SKM-1 treated with dmso at 0.1 percent for 144 hours (cell line): ENCODE data around the gene PTCD1.

Experiments
- DNase-seq: peaks from one replicate; lab custom pipeline; 2025; ENCODE audit not compliant: unreplicated experiment; lab: John Stamatoyannopoulos, UW

Gene PTCD1

GRCh38 chr7:99372275-99373090 is 66.1 kb downstream of the PTCD1 start:
- no peak for DNase-seq

DNA sequence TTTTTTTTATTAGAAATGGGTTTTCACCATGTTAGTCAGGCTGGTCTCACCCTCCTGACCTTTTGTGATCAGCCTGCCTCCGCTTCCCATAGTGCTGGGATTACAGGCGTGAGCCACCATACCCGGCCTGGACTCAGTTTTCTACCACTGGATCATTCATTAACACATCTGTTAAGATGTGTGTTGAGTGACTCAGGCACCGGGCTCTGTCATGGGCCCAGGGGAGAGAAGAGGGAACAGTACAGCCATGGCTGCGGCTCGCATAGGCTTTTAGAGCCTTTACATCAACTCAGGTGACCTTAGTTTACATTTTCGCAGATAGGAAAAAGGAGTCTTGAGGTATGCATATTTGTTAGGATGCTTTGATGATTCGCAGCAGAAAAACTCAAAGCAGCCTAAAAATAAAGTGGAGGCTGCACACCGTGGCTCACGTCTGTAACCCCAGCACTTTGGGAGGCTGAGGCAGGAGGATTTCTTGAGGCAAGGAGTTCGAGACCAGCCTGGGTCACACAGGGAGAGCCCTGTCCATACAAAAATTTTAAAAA is 67.2 kb downstream of the PTCD1 start:
- DNase-seq = no peak

GRCh38 chr7:99369767-99370391 is 68.7 kb downstream of the PTCD1 start:
- no peak for DNase-seq

DNA sequence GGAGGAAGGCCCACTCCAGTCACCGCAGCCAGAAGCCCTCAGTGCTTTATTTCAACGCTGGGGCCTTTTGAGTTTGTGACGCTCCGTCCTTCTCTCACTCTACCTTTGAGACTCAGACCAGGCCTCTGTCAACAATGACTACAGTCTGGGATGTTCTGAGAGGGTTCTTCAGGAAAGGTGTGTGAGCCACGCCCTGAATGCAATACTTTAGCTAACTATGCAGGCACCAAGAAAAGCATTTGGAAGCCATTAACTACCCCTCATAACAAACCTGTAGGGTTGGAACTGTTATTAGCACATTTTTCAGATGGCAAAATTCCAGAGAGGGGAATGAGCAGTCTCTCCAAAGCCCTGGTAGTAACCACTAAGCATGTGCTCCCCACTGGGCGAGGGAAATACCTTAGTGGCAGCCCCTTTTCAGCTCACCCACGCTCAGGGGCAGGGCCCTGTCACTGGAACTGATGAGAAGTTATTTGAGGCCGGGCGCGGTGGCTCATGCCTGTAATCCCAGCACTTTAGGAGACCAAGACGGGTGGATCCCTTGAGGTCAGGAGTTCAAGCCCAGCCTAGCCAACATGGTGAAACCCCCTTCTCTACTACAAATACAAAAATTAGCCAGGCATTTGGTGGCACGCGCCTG is 69.7 kb downstream of the PTCD1 start:
- DNase-seq = no peak
